ENCODE measurements around the gene GTF2E1. TPM values are rescaled to one million over a fixed set of nuclear protein-coding genes. Genes with fewer than 3 reads are reported as not detected.

Gene GTF2E1
- total RNA-seq, 1 donor from 2014 or later = 4.4 TPM

DNA sequence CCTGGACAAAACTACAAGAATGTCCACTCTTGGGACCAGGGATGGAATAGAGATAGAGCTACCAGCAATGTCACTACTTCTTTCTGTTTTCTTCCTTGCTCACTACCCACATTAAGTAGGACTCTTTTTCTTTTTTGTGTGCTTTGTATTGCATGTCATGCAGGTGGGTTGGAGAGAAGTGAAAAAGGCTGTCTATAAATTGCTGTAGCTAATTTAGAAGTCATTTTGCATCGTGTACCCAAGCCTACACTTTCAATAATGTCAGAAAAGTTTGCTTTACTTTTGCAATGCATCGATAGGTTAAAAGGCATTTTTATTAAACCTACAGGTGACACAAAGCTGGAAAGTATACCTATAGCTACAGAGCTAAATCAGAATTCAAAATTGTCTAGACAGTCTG, 58.9 kb downstream of the GTF2E1 start:
- intact Hi-C loops (cut with DNase I) = no loop called here
- H3K27ac ChIP-seq = no peak overlapping the region
- no peaks in the 10 kb centered on the region for H3K36me3 ChIP-seq
- TF ChIP-seq, protein P1, sequence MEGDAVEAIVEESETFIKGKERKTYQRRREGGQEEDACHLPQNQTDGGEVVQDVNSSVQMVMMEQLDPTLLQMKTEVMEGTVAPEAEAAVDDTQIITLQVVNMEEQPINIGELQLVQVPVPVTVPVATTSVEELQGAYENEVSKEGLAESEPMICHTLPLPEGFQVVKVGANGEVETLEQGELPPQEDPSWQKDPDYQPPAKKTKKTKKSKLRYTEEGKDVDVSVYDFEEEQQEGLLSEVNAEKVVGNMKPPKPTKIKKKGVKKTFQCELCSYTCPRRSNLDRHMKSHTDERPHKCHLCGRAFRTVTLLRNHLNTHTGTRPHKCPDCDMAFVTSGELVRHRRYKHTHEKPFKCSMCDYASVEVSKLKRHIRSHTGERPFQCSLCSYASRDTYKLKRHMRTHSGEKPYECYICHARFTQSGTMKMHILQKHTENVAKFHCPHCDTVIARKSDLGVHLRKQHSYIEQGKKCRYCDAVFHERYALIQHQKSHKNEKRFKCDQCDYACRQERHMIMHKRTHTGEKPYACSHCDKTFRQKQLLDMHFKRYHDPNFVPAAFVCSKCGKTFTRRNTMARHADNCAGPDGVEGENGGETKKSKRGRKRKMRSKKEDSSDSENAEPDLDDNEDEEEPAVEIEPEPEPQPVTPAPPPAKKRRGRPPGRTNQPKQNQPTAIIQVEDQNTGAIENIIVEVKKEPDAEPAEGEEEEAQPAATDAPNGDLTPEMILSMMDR (IDR thresholded peaks at IDR 0.05) = no peak
- H3K9me3 ChIP-seq = no peaks in the 10 kb centered on the region
- no peak for DNase-seq (ENCODE audit: low spot score in 2 of 2)
- no peak overlapping the region for H3K4me3 ChIP-seq
- no peaks in the 10 kb centered on the region for H3K27me3 ChIP-seq
- H3K4me1 ChIP-seq = no peaks in the 10 kb centered on the region

DNA sequence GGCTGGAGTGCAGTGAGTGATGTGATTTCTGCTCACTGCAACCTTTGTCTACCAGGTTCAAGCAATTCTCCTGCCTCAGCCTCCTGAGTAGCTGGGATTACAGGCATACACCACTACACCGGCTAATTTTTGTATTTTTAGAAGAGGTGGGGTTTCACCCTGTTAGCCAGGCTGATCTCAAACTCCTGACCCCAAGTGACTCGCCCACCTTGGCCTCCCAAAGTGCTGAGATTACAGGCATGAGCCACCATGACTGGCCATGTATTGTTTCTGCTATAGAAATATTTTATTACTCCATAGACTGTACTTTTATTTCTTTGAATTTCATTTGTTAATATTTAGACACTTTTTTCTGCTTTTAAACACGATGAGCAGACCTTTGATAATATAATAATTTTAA, 60.4 kb downstream of the GTF2E1 start:
- Histone ChIP-seq H3K4me3 (no peak overlapping the region), H3K9me3 (no peaks in the 10 kb centered on the region), H3K27ac (no peak overlapping the region), H3K36me3 (no peaks in the 10 kb centered on the region), H3K4me1 (no peaks in the 10 kb centered on the region), H3K27me3 (no peaks in the 10 kb centered on the region)
- no peak for DNase-seq (ENCODE audit: low spot score in 2 of 2)
- TF ChIP-seq, protein P1 (IDR thresholded peaks at IDR 0.05) = no peak
- intact Hi-C loops (cut with DNase I) = no loop called here

DNA sequence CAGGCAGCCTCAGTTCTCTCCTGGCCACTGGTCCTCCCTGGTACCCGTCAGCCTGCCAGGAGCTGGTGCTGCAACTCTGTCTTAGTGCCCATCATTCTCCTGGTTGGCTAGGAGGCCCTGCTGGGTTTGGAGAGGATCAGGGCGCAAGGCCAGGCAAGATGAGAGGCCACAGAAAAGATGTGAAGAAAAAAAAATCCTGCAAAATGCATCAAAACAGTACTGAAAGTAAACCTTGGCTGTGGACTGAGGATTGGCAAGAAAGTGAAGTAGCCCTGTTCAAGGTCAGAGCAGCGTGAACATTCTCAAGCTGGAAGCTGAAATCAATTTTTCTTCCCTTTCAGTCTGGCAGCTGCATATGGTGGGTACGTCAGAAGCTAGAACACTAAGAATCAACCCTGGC, 74.2 kb downstream of the GTF2E1 start:
- no peaks in the 10 kb centered on the region for H3K4me1 ChIP-seq
- no peak for DNase-seq (ENCODE audit: low spot score in 2 of 2)
- H3K4me3 ChIP-seq = no peak overlapping the region
- no peaks in the 10 kb centered on the region for H3K27me3 ChIP-seq
- H3K27ac ChIP-seq = no peak overlapping the region
- no peaks in the 10 kb centered on the region for H3K9me3 ChIP-seq
- intact Hi-C loops (cut with DNase I) = no loop called here
- TF ChIP-seq, protein P1 (IDR thresholded peaks at IDR 0.05) = no peak
- H3K36me3 ChIP-seq = no peaks in the 10 kb centered on the region

- intact Hi-C loops (cut with DNase I) = no loop called here
- H3K4me3 ChIP-seq = no peak overlapping the region
- no peak overlapping the region for H3K27ac ChIP-seq
- H3K9me3 ChIP-seq = no peaks in the 10 kb centered on the region
- TF ChIP-seq, protein P1 (IDR thresholded peaks at IDR 0.05) = no peak
- no peaks in the 10 kb centered on the region for H3K36me3 ChIP-seq
- no peaks in the 10 kb centered on the region for H3K4me1 ChIP-seq
- no peaks in the 10 kb centered on the region for H3K27me3 ChIP-seq
- no peak for DNase-seq (ENCODE audit: low spot score in 2 of 2)
Observed at GRCh38 chr3:120820748-120821147, 78.2 kb downstream of the GTF2E1 start.

GRCh38 chr3:120821426-120821825, 78.9 kb downstream of the GTF2E1 start:
- Histone ChIP-seq H3K4me1 (no peaks in the 10 kb centered on the region), H3K9me3 (no peaks in the 10 kb centered on the region), H3K4me3 (no peak overlapping the region), H3K27ac (no peak overlapping the region), H3K36me3 (no peaks in the 10 kb centered on the region), H3K27me3 (no peaks in the 10 kb centered on the region)
- intact Hi-C loops (cut with DNase I) = no loop called here
- no peak for DNase-seq (ENCODE audit: low spot score in 2 of 2)
- TF ChIP-seq, protein P1 (IDR thresholded peaks at IDR 0.05) = no peak

DNA sequence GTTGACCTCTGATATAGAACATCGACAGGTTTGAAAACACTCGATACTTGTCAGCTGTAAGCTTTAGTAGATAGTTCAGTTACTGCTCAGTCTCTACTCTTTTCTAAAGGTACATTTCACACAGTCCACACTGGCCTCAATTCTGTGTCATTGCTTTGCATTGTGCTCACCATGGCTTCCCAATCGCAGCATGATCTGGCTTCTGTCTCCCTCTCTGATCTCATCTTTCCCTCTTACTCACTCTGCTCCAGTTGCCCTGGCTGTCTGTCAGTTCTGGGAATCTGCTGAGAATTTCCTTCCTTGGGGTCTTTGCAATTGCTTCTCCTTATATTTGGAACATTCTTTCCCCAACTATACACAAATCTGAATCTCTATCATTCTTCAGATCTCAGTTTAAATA, 80.6 kb downstream of the GTF2E1 start:
- Histone ChIP-seq H3K9me3 (no peaks in the 10 kb centered on the region), H3K27me3 (no peaks in the 10 kb centered on the region), H3K4me1 (no peaks in the 10 kb centered on the region), H3K4me3 (no peak overlapping the region), H3K36me3 (no peaks in the 10 kb centered on the region), H3K27ac (no peak overlapping the region)
- no peak for DNase-seq (ENCODE audit: low spot score in 2 of 2)
- TF ChIP-seq, protein P1 (IDR thresholded peaks at IDR 0.05) = no peak
- intact Hi-C loops (cut with DNase I) = no loop called here
